Esophagus squamous epithelium (tissue), 4 donors: ENCODE measurements around the gene CXXC4.

Experiments
- POLR2A ChIP-seq, 4 donors: fragments of 450-650 bp; IDR thresholded peaks; one replicate each; pipeline ENCODE4 v1.6.1; 2017; ENCODE audit warnings: antibody characterized with exemption in 4 of 4, mild to moderate bottlenecking in 4 of 4, moderate library complexity in 3 of 4
- TF ChIP-seq, protein P1 (sequence below), 6 experiments: fragments of 450-650 bp in 4 of 6; fragments of 200-600 bp in 2 of 6; sonication (generic) in 2 of 6; IDR thresholded peaks; one replicate each; pipeline ENCODE4 v1.5.1; 2016 to 2019; ENCODE audit warnings: antibody characterized with exemption in 6 of 6, mild to moderate bottlenecking in 4 of 6, moderate library complexity in 4 of 6

DNA sequence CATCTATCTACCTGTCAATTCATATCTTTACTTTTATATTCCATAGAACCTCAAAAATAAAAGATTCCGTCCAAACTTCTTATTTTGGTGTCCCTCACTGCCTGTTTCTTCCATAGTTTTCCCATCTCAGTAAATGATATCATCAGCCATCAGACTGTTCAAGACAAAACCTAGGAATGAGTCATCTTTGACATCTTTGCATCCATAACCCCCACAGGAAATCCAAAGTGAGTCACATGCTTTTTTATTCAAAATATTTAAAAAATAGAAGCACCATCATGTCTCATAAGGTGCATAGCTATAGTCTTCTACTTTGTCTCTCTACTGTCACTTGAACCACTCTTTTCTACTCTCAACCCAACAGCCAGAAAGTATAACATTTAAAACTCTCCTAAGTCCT is 29.9 kb upstream of the CXXC4 start:
- TF ChIP-seq, protein P1, sequence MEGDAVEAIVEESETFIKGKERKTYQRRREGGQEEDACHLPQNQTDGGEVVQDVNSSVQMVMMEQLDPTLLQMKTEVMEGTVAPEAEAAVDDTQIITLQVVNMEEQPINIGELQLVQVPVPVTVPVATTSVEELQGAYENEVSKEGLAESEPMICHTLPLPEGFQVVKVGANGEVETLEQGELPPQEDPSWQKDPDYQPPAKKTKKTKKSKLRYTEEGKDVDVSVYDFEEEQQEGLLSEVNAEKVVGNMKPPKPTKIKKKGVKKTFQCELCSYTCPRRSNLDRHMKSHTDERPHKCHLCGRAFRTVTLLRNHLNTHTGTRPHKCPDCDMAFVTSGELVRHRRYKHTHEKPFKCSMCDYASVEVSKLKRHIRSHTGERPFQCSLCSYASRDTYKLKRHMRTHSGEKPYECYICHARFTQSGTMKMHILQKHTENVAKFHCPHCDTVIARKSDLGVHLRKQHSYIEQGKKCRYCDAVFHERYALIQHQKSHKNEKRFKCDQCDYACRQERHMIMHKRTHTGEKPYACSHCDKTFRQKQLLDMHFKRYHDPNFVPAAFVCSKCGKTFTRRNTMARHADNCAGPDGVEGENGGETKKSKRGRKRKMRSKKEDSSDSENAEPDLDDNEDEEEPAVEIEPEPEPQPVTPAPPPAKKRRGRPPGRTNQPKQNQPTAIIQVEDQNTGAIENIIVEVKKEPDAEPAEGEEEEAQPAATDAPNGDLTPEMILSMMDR (IDR thresholded peaks at IDR 0.05) = no peak
- TF ChIP-seq POLR2A (IDR thresholded peaks at IDR 0.05) = no peak
